HCT116 (cell line): ENCODE data around the gene NKTR. TPM values are rescaled to one million over a fixed set of nuclear protein-coding genes. Genes with fewer than 3 reads are reported as not detected.

ENCODE experiments used
- ATAC-seq: fragments of 200-7000 bp; cut with Tn5 transposase; 2 replicates; pipeline ENCODE4 v1.9.1; 2020; ENCODE audit warnings: mild to moderate bottlenecking, moderate library complexity
- BruUV-seq: library from RNA; stranded (reverse); fragments of 400-500 nt; replicated peaks from 2 replicates; lab custom pipeline; 2021; lab: Mats Ljungman, UMichigan
- CTCF ChIA-PET: fragments of 300-600 bp; sonication (Branson Sonifier 250); formaldehyde crosslinking; loops from one replicate; lab custom pipeline; 2021; ENCODE audit warnings: antibody characterized with exemption; lab: Charles Lee
- POLR2A ChIA-PET: fragments of 300-600, 350-600 bp; sonication (Branson Sonifier 250); formaldehyde crosslinking; loops from one replicate; lab custom pipeline; 2021; ENCODE audit warnings: antibody characterized with exemption; lab: Charles Lee
- RAD21 ChIA-PET, 2 experiments: fragments of 300-600 bp; sonication (Branson Sonifier 250); formaldehyde crosslinking; loops; one replicate each; lab custom pipeline; 2023; ENCODE audit warnings: low total read pairs in 2 of 2; ENCODE audit not compliant: uncharacterized antibody in 2 of 2, unreplicated experiment in 2 of 2, low non-redundant PET in 1 of 2; lab: Charles Lee
- DNase-seq: peaks from one replicate; pipeline ENCODE4 v3.0.0-alpha.2; 2010; ENCODE audit warnings: low read depth, low spot score
- H2AFZ ChIP-seq: fragments of 200-600 bp; shearing (Covaris generic), sonication (generic); 2 replicates; pipeline ENCODE4 v1.6.1; 2017; ENCODE audit warnings: low read depth, mixed run types, mixed read lengths, antibody characterized with exemption, low read length; ENCODE audit not compliant: poor library complexity, severe bottlenecking
- H3K27ac ChIP-seq: 2 replicates; pipeline ENCODE4 v1.5.1; 2012; ENCODE audit warnings: low read depth, low read length
- H3K27me3 ChIP-seq: fragments of 200-600 bp; sonication (generic); 2 replicates; pipeline ENCODE4 v1.6.1; 2016; ENCODE audit warnings: mixed run types, low read length, mixed read lengths; ENCODE audit not compliant: insufficient read depth
- H3K36me3 ChIP-seq, 2 experiments: fragments of 200-500 bp in 1 of 2; fragments of 200-600 bp in 1 of 2; sonication (Bioruptor generic) in 1 of 2; sonication (generic) in 1 of 2; 2 replicates each; pipeline versions ENCODE4 v1.5.1 to v1.6.1; 2014 to 2016; ENCODE audit warnings: low read length in 2 of 2, inconsistent platforms in 1 of 2, mixed read lengths in 1 of 2, mixed run types in 1 of 2; ENCODE audit not compliant: insufficient read depth in 2 of 2, control insufficient read depth in 1 of 2
- H3K4me1 ChIP-seq, 2 experiments: fragments of 200-600 bp in 1 of 2; sonication (generic) in 1 of 2; 2 replicates each; pipeline versions ENCODE4 v1.5.1 to v1.6.1; 2012 to 2017; ENCODE audit warnings: low read length in 2 of 2, inconsistent platforms in 1 of 2, mild to moderate bottlenecking in 1 of 2, mixed read lengths in 1 of 2, mixed run types in 1 of 2, moderate library complexity in 1 of 2; ENCODE audit not compliant: insufficient read depth in 2 of 2, control insufficient read depth in 1 of 2
- H3K4me2 ChIP-seq: fragments of 200-600 bp; sonication (generic); 2 replicates; pipeline ENCODE4 v1.6.1; 2017; ENCODE audit warnings: mixed run types, low read length, mixed read lengths
- H3K4me3 ChIP-seq, 2 experiments: fragments of 200-600 bp in 1 of 2; sonication (generic) in 1 of 2; replicated peaks in 1 of 2; 2 replicates each; pipeline ENCODE4 v1.5.1; 2011 to 2016; ENCODE audit warnings: low read length in 2 of 2, control low read depth in 1 of 2, low read depth in 1 of 2, mild to moderate bottlenecking in 1 of 2, mixed read lengths in 1 of 2, mixed run types in 1 of 2
- H3K79me2 ChIP-seq: fragments of 200-600 bp; sonication (generic); 2 replicates; pipeline ENCODE4 v1.6.1; 2017; ENCODE audit warnings: mild to moderate bottlenecking, mixed run types, low read length, moderate library complexity, mixed read lengths; ENCODE audit not compliant: insufficient read depth
- H3K9ac ChIP-seq: fragments of 200-600 bp; sonication (generic); 2 replicates; pipeline ENCODE4 v1.6.1; 2016; ENCODE audit warnings: low read length, mixed read lengths
- H3K9me2 ChIP-seq: fragments of 200-600 bp; sonication (generic), shearing (Covaris generic); 2 replicates; pipeline ENCODE4 v1.6.1; 2017; ENCODE audit warnings: mixed run types, mild to moderate bottlenecking, moderate library complexity; ENCODE audit not compliant: insufficient read depth
- H3K9me3 ChIP-seq, 2 experiments: fragments of 200-500 bp in 1 of 2; fragments of 200-600 bp in 1 of 2; sonication (Bioruptor generic) in 1 of 2; sonication (generic) in 1 of 2; 2 replicates each; pipeline ENCODE4 v1.6.1; 2014 to 2017; ENCODE audit warnings: low read length in 2 of 2, mixed read lengths in 2 of 2, inconsistent platforms in 1 of 2, low read depth in 1 of 2, mild to moderate bottlenecking in 1 of 2, mixed run types in 1 of 2, moderate library complexity in 1 of 2; ENCODE audit not compliant: control insufficient read depth in 1 of 2, insufficient read depth in 1 of 2
- H4K20me1 ChIP-seq: fragments of 200-600 bp; sonication (generic), shearing (Covaris generic); 2 replicates; pipeline ENCODE4 v1.6.1; 2017; ENCODE audit warnings: mixed run types, mild to moderate bottlenecking, moderate library complexity; ENCODE audit not compliant: insufficient read depth
- CTCF ChIP-seq, 3 experiments: fragments of 200-600 bp in 1 of 3; sonication (generic) in 1 of 3; IDR thresholded peaks in 2 of 3; conservative IDR thresholded peaks in 1 of 3; 2 replicates each; pipeline ENCODE4 v1.5.1; 2012 to 2017; ENCODE audit warnings: low read depth in 2 of 3, low read length in 2 of 3, antibody characterized with exemption in 1 of 3, borderline replicate concordance in 1 of 3, control low read depth in 1 of 3, mild to moderate bottlenecking in 1 of 3, mixed read lengths in 1 of 3, mixed run types in 1 of 3, moderate library complexity in 1 of 3; ENCODE audit not compliant: insufficient read depth in 1 of 3
- EGR1 ChIP-seq: IDR thresholded peaks from 2 replicates; pipeline ENCODE4 v1.6.1; 2012; ENCODE audit warnings: low read depth
- FOSL1 ChIP-seq: IDR thresholded peaks from 2 replicates; pipeline ENCODE4 v1.6.1; 2012; ENCODE audit warnings: low read depth
- SP1 ChIP-seq: IDR thresholded peaks from 2 replicates; pipeline ENCODE4 v1.6.1; 2012; ENCODE audit warnings: low read depth
- ZNF274 ChIP-seq: fragments of 200-500 bp; sonication (Bioruptor generic); IDR thresholded peaks from 2 replicates; pipeline ENCODE4 v1.6.1; 2014; ENCODE audit warnings: mild to moderate bottlenecking, low read depth, low read length, inconsistent platforms
- intact Hi-C: fragments of 100-400 bp; cut with micrococcal nuclease; formaldehyde crosslinking; loops from 2 replicates; pipeline ENCODE4 v1.10.0; 2022
- total RNA-seq: library from RNA; stranded (reverse); gene quantifications from one replicate; pipeline ENCODE4 v1.2.1, GENCODE V29; 2021; ENCODE audit not compliant: unreplicated experiment

Gene NKTR
- total RNA-seq, 1 experiment from 2014 or later, result 59.7 TPM

- no peak overlapping the region for H2AFZ ChIP-seq
- no peak overlapping the region for H3K4me2 ChIP-seq
- H3K79me2 ChIP-seq, result no peaks in the 10 kb centered on the region
- CTCF ChIA-PET, result interaction anchor here (1.7 kb wide), 1 partner anchor 83 kb away, joined by 6 read pairs; no protein-coding TSS in a partner anchor
- no peak overlapping the region for H3K27ac ChIP-seq
- RAD21 ChIA-PET, result no interaction called here
- H3K4me1 ChIP-seq, result peaks cover 4 to 9% of the 10 kb centered on the region in 2 experiments; a peak in 3 of 4 replicates
- H4K20me1 ChIP-seq, result no peaks in the 10 kb centered on the region
- H3K27me3 ChIP-seq, result no peaks in the 10 kb centered on the region
- no TSS peak for BruUV-seq
- intact Hi-C loops, result no loop called here
- H3K36me3 ChIP-seq, result 0 out of 4 replicates have a peak, but pooled peaks cover 0 to 3% of the 10 kb centered on the region in 2 experiments
- TF ChIP-seq EGR1, result no peak
- peak in 2 of 3 experiments; percentile 33 to 39; a peak in 3 of 6 replicates for TF ChIP-seq CTCF (IDR thresholded peaks at IDR 0.05 in 2 of 3, conservative IDR thresholded peaks at IDR 0.05 in 1 of 3; ENCODE audit: borderline replicate concordance in 1 of 3, insufficient read depth in 1 of 3, low read depth in 2 of 3, low read length in 2 of 3)
- no peak for DNase-seq
- POLR2A ChIA-PET, result no interaction called here
- no peak overlapping the region for H3K9ac ChIP-seq
- no peaks in the 10 kb centered on the region for H3K9me2 ChIP-seq
- no peak overlapping the region for H3K4me3 ChIP-seq
- peak; percentile 66 for ATAC-seq
- no peaks in the 10 kb centered on the region for H3K9me3 ChIP-seq
Observed at GRCh38 chr3:42660898-42661297, 60.4 kb downstream of the NKTR start.

GRCh38 chr3:42661593-42662022 lies 61.1 kb downstream of the NKTR start:
- ChIA-PET CTCF (interaction anchor here (1.7 kb wide), 1 partner anchor 83 kb away, joined by 6 read pairs; no protein-coding TSS in a partner anchor), POLR2A (no interaction called here), RAD21 (no interaction called here)
- BruUV-seq, result no TSS peak
- H3K9ac ChIP-seq, result no peak overlapping the region
- no peaks in the 10 kb centered on the region for H3K9me2 ChIP-seq
- H3K27me3 ChIP-seq, result no peaks in the 10 kb centered on the region
- 0 out of 4 replicates have a peak, but pooled peaks cover 0 to 3% of the 10 kb centered on the region in 2 experiments for H3K36me3 ChIP-seq
- TF ChIP-seq ZNF274 (no peak), SP1 (no peak), FOSL1 (no peak)
- DNase-seq (no peak), ATAC-seq (no peak)
- peaks cover 0 to 2% of the 10 kb centered on the region in 2 experiments; a peak in 2 of 4 replicates for H3K4me1 ChIP-seq
- intact Hi-C loops, result no loop called here
- no peaks in the 10 kb centered on the region for H3K9me3 ChIP-seq
- H3K79me2 ChIP-seq, result no peaks in the 10 kb centered on the region
- no peaks in the 10 kb centered on the region for H4K20me1 ChIP-seq
- no peak overlapping the region for H2AFZ ChIP-seq
- no peak overlapping the region for H3K27ac ChIP-seq
- no peak overlapping the region for H3K4me3 ChIP-seq
- no peak overlapping the region for H3K4me2 ChIP-seq
